ENCODE measurements around the gene CDKN3. TPM values are rescaled to one million over a fixed set of nuclear protein-coding genes. Genes with fewer than 3 reads are reported as not detected.
A peak's percentile ranks its signal among the peaks of the same experiment; 100 is the strongest.

CDKN3 gene
- total and polyA plus RNA-seq, 8 donors: 1.8 to 20.8 (median 6.2) TPM; not detected in 2

GRCh38 chr14:54364555-54365415, 32.0 kb upstream of the CDKN3 start:
- TF ChIP-seq, protein P1, sequence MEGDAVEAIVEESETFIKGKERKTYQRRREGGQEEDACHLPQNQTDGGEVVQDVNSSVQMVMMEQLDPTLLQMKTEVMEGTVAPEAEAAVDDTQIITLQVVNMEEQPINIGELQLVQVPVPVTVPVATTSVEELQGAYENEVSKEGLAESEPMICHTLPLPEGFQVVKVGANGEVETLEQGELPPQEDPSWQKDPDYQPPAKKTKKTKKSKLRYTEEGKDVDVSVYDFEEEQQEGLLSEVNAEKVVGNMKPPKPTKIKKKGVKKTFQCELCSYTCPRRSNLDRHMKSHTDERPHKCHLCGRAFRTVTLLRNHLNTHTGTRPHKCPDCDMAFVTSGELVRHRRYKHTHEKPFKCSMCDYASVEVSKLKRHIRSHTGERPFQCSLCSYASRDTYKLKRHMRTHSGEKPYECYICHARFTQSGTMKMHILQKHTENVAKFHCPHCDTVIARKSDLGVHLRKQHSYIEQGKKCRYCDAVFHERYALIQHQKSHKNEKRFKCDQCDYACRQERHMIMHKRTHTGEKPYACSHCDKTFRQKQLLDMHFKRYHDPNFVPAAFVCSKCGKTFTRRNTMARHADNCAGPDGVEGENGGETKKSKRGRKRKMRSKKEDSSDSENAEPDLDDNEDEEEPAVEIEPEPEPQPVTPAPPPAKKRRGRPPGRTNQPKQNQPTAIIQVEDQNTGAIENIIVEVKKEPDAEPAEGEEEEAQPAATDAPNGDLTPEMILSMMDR (IDR thresholded peaks at IDR 0.05): no peak
- TF ChIP-seq POLR2AphosphoS5 (IDR thresholded peaks at IDR 0.05): peak; percentile 12 to 73 (median 30)
- TF ChIP-seq POLR2A (IDR thresholded peaks at IDR 0.05): no peak
- peak; percentile 81 for TF ChIP-seq EP300 (IDR thresholded peaks at IDR 0.05)
- H3K27ac ChIP-seq: peak overlapping the region in 4 of 5 donors; percentile 13 to 71 (median 50)
- no peak overlapping the region for H3K4me3 ChIP-seq
- 32 to 51% (median 42%) methylated on average over 9 of the region's 9 CpGs for WGBS, 5 donors
- peaks cover 0 to 4% (median 0%) of the 10 kb centered on the region in 3 donors for H3K27me3 ChIP-seq
- no peaks in the 10 kb centered on the region for H3K9me3 ChIP-seq
- peak in 1 of 2 donors; percentile 66 for DNase-seq
- no peaks in the 10 kb centered on the region for H3K36me3 ChIP-seq
- intact Hi-C loops (cut with DNase I; ENCODE audit: low total_unique reads): no loop called here
- H3K4me1 ChIP-seq: peaks cover 5 to 30% (median 19%) of the 10 kb centered on the region in 4 donors

DNA sequence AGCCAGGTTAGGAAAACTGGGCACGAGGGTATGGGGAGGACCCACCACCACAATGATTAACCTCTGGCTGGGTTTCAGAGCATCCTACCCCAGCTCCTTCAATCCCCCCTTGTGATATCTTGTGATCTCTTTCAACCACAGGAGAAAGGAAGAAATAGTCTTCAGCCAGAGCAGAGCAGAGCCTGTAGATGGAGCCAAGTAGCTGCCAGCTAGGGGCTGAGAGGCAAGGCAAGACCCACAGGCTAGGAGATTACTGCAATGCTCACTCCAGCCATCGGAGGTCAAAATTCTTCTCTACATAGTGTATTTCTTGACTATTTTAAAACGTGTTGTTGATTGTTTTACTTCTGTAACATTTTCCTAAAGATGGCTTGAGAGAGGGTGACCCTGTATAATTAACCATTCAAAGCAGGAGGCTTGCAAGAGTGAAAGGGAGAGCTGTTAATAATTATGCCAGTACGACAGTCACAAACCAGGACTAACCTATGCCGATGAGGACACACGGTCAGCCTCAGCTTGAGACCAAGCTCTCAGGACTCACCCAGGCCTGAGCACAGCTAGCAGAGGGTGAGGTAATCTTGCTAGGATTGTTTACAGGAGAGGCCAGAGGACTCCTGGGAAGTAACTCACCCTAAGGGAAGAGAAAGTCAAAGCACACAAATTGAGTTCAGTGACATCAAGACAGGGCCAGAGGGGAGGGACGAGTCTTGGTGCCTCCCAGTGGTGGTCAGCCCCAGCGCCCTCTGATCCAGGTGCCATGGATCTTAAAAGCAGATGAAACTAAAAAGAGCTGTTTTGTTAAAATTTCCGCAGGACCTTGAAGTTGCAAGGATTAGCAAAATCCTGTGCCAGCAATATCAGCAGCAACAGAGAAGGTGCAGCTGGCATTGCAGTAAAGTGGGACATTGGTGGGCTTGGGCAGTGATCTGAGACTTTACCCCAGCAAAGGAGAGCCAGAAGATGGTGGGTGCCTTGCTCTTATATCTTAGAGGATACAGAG, 29.8 kb upstream of the CDKN3 start:
- Histone ChIP-seq H3K27ac (peak overlapping the region in 4 of 5 donors; percentile 28 to 71 (median 52)), H3K4me3 (no peak overlapping the region), H3K4me1 (peaks cover 5 to 30% (median 19%) of the 10 kb centered on the region in 4 donors), H3K9me3 (no peaks in the 10 kb centered on the region), H3K36me3 (no peaks in the 10 kb centered on the region), H3K27me3 (no peaks in the 10 kb centered on the region)
- peak; percentile 42 to 85 for DNase-seq
- TF ChIP-seq EP300 (IDR thresholded peaks at IDR 0.05) (no peak), POLR2A (IDR thresholded peaks at IDR 0.05) (no peak), POLR2AphosphoS5 (IDR thresholded peaks at IDR 0.05) (peak in 1 of 3 donors; percentile 7)
- TF ChIP-seq, protein P1 (IDR thresholded peaks at IDR 0.05): peak in 4 of 7 experiments; percentile 20 to 46 (median 30)
- 31 to 34% (median 34%) methylated on average over 9 of the region's 9 CpGs for WGBS, 5 donors
- intact Hi-C loops (cut with DNase I; ENCODE audit: low total_unique reads): no loop called here

GRCh38 chr14:54368291-54368690, 28.5 kb upstream of the CDKN3 start:
- DNase-seq: no peak
- Histone ChIP-seq H3K27me3 (no peaks in the 10 kb centered on the region), H3K36me3 (no peaks in the 10 kb centered on the region), H3K4me1 (peaks cover 5 to 26% (median 19%) of the 10 kb centered on the region in 4 donors), H3K4me3 (no peak overlapping the region), H3K9me3 (no peaks in the 10 kb centered on the region), H3K27ac (no peak overlapping the region)
- 59 to 93% (median 81%) methylated on average over 4 of the region's 4 CpGs for WGBS, 5 donors
- TF ChIP-seq, protein P1 (IDR thresholded peaks at IDR 0.05): no peak
- TF ChIP-seq EP300 (IDR thresholded peaks at IDR 0.05) (no peak), POLR2AphosphoS5 (IDR thresholded peaks at IDR 0.05) (no peak), POLR2A (IDR thresholded peaks at IDR 0.05) (no peak)
- intact Hi-C loops (cut with DNase I; ENCODE audit: low total_unique reads): no loop called here

GRCh38 chr14:54369343-54369742, 27.5 kb upstream of the CDKN3 start:
- Histone ChIP-seq H3K27me3 (no peaks in the 10 kb centered on the region), H3K36me3 (no peaks in the 10 kb centered on the region), H3K4me1 (peaks cover 5 to 26% (median 16%) of the 10 kb centered on the region in 4 donors), H3K4me3 (no peak overlapping the region), H3K27ac (no peak overlapping the region), H3K9me3 (no peaks in the 10 kb centered on the region)
- intact Hi-C loops (cut with DNase I; ENCODE audit: low total_unique reads): no loop called here
- 88 to 95% (median 89%) methylated on average over 2 of the region's 2 CpGs for WGBS, 5 donors
- TF ChIP-seq POLR2AphosphoS5 (IDR thresholded peaks at IDR 0.05) (no peak), POLR2A (IDR thresholded peaks at IDR 0.05) (no peak), EP300 (IDR thresholded peaks at IDR 0.05) (no peak)
- TF ChIP-seq, protein P1 (IDR thresholded peaks at IDR 0.05): no peak
- DNase-seq: no peak

Data from stomach (tissue), 9 donors.